ENCODE results near the gene FGF3.

DNA sequence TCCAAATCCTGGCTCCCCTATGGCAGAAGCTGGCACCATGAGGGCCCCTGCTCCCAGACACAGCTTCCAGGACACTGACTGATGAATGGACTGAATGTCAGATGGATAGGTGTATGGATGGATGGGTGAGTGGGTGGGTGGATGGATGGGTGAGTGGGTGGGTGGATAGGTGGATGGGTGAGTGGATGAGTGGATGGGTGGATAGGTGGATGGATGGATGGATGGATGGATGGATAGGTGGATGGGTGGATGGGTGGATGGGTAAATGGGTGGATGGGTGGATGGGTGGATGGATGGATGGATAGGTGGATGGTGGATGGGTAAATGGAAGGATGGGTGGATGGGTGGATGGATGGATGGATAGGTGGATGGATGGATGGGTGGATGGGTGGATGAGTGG, 4.3 kb downstream of the FGF3 start:
- TF ChIP-seq EZH2phosphoT487 (IDR thresholded peaks at IDR 0.05; ENCODE audit: insufficient read depth, low read depth), result no peak
- no peak for TF ChIP-seq EZH2 (IDR thresholded peaks at IDR 0.05; ENCODE audit: insufficient read depth, poor library complexity, severe bottlenecking)

Data from GM23248 (cell line).